Measurements from ENCODE around the gene PNKD.

PNKD gene

GRCh38 chr2:218332288-218332687, 62.0 kb downstream of the PNKD start:
- TF ChIP-seq, protein P1, sequence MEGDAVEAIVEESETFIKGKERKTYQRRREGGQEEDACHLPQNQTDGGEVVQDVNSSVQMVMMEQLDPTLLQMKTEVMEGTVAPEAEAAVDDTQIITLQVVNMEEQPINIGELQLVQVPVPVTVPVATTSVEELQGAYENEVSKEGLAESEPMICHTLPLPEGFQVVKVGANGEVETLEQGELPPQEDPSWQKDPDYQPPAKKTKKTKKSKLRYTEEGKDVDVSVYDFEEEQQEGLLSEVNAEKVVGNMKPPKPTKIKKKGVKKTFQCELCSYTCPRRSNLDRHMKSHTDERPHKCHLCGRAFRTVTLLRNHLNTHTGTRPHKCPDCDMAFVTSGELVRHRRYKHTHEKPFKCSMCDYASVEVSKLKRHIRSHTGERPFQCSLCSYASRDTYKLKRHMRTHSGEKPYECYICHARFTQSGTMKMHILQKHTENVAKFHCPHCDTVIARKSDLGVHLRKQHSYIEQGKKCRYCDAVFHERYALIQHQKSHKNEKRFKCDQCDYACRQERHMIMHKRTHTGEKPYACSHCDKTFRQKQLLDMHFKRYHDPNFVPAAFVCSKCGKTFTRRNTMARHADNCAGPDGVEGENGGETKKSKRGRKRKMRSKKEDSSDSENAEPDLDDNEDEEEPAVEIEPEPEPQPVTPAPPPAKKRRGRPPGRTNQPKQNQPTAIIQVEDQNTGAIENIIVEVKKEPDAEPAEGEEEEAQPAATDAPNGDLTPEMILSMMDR (IDR thresholded peaks at IDR 0.05; ENCODE audit: low read depth, low read length, missing control alignments) = no peak
- no peak overlapping the region for H3K4me3 ChIP-seq (replicated peaks; ENCODE audit: low read depth, low read length)
- DNase-seq (ENCODE audit: extremely low read depth, low read depth) = no peak

- TF ChIP-seq, protein P1 (IDR thresholded peaks at IDR 0.05; ENCODE audit: low read depth, low read length, missing control alignments) = no peak
- no peak overlapping the region for H3K4me3 ChIP-seq (replicated peaks; ENCODE audit: low read depth, low read length)
- DNase-seq (ENCODE audit: extremely low read depth, low read depth) = no peak
Observed at GRCh38 chr2:218332920-218333645, 62.8 kb downstream of the PNKD start.

GRCh38 chr2:218334531-218334930, 64.2 kb downstream of the PNKD start:
- DNase-seq (ENCODE audit: extremely low read depth, low read depth) = no peak
- TF ChIP-seq, protein P1 (IDR thresholded peaks at IDR 0.05; ENCODE audit: low read depth, low read length, missing control alignments) = no peak
- H3K4me3 ChIP-seq (replicated peaks; ENCODE audit: low read depth, low read length) = no peak overlapping the region

DNA sequence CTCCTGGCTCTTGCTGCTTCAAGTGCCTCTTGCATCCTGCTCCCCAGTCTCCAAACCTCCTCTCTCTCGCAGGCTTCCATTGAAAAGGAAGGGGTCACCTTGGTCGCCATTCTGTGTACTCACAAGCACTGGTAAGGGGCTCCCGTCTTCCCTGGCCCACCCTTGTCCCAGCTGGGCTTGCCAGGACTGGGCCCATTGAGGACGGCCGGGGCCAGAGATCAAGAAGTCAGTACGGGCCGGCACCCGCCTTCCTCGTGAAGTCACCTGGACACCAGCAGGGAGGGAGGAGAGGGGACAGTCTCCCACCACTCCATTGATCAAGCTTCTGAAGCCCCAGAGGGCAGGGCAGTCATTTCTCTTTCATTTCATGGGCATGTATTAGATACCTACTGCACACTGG, 70.3 kb downstream of the PNKD start:
- TF ChIP-seq, protein P1 (IDR thresholded peaks at IDR 0.05; ENCODE audit: low read depth, low read length, missing control alignments) = no peak
- no peak overlapping the region for H3K4me3 ChIP-seq (replicated peaks; ENCODE audit: low read depth, low read length)
- no peak for DNase-seq (ENCODE audit: extremely low read depth, low read depth)

DNA sequence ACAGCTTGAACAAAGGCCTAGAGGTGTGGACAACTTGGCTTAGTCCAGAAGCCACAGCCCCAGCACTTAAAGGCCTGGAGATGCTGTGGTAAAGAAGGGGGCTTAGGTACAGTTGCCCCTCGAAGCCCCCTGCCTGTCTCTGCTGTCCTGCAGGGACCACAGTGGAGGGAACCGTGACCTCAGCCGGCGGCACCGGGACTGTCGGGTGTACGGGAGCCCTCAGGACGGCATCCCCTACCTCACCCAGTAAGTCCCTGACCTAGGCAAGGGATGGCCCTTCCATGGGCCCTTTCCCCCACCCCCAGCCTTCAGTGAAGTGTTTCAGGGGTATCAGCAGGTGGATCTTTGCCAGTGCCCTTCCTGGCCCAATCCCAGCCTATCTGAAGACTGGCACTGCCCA, 71.1 kb downstream of the PNKD start:
- TF ChIP-seq, protein P1 (IDR thresholded peaks at IDR 0.05; ENCODE audit: low read depth, low read length, missing control alignments) = no peak
- no peak overlapping the region for H3K4me3 ChIP-seq (replicated peaks; ENCODE audit: low read depth, low read length)
- DNase-seq (ENCODE audit: extremely low read depth, low read depth) = no peak

- H3K4me3 ChIP-seq (replicated peaks; ENCODE audit: low read depth, low read length) = no peak overlapping the region
- TF ChIP-seq, protein P1 (IDR thresholded peaks at IDR 0.05; ENCODE audit: low read depth, low read length, missing control alignments) = no peak
- no peak for DNase-seq (ENCODE audit: extremely low read depth, low read depth)
Observed at GRCh38 chr2:218342837-218343236, 72.5 kb downstream of the PNKD start.

GRCh38 chr2:218343591-218343990, 73.3 kb downstream of the PNKD start:
- H3K4me3 ChIP-seq (replicated peaks; ENCODE audit: low read depth, low read length) = no peak overlapping the region
- TF ChIP-seq, protein P1 (IDR thresholded peaks at IDR 0.05; ENCODE audit: low read depth, low read length, missing control alignments) = no peak
- DNase-seq (ENCODE audit: extremely low read depth, low read depth) = no peak
